Subcutaneous adipose tissue (tissue), 4 donors: ENCODE results near the gene GLRX3. TPM values are rescaled to one million over a fixed set of nuclear protein-coding genes. Genes with fewer than 3 reads are reported as not detected.

Experiments used
- total RNA-seq, 4 donors: library from RNA; depleted of rRNA; stranded (reverse); fragments of >200 nt; gene quantifications; one replicate each; pipeline ENCODE4 v1.1.0, GENCODE V29; 2016
- TF ChIP-seq, protein P1 (sequence below): fragments of 450-650 bp; IDR thresholded peaks from one replicate; pipeline ENCODE4 v1.5.1; 2016; ENCODE audit warnings: low read depth, mild to moderate bottlenecking, control low read depth, antibody characterized with exemption, moderate library complexity

The GLRX3 gene
- total RNA-seq, 4 donors from 2014 or later: 39.0 to 58.0 (median 45.1) TPM

DNA sequence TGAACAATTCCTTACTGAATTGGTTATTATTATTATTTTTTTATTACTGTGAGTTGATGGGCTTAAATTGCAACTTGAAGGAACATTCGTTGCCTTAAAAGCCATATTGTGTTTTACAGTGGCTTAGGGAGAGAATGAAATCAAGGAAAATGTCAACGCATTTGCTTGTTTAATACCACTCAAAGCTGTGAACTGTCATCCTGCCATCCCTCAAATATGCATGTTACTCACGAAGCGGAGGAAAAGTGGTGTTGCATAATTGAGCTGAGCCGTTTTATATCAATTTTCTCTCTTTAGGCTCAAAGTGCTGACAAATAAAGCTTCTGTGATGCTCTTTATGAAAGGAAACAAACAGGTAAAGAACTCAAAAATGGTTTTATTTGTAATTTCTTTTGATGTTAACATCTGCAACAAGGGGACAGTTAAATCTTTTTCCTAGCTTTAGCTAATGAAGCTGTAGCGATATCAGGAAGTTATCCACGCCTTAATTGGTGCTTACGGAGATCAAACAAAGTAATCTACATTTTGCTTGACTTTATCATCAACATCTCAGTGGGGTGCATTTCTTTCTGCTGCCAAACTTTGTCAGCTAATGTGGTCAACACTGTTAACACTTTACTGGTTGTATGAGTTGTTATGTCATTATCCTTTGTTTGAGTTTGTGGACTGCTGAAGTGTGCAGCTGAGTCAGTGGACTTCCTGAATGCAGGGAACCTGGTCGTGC is 33.1 kb downstream of the GLRX3 start:
- TF ChIP-seq, protein P1, sequence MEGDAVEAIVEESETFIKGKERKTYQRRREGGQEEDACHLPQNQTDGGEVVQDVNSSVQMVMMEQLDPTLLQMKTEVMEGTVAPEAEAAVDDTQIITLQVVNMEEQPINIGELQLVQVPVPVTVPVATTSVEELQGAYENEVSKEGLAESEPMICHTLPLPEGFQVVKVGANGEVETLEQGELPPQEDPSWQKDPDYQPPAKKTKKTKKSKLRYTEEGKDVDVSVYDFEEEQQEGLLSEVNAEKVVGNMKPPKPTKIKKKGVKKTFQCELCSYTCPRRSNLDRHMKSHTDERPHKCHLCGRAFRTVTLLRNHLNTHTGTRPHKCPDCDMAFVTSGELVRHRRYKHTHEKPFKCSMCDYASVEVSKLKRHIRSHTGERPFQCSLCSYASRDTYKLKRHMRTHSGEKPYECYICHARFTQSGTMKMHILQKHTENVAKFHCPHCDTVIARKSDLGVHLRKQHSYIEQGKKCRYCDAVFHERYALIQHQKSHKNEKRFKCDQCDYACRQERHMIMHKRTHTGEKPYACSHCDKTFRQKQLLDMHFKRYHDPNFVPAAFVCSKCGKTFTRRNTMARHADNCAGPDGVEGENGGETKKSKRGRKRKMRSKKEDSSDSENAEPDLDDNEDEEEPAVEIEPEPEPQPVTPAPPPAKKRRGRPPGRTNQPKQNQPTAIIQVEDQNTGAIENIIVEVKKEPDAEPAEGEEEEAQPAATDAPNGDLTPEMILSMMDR: no peak

DNA sequence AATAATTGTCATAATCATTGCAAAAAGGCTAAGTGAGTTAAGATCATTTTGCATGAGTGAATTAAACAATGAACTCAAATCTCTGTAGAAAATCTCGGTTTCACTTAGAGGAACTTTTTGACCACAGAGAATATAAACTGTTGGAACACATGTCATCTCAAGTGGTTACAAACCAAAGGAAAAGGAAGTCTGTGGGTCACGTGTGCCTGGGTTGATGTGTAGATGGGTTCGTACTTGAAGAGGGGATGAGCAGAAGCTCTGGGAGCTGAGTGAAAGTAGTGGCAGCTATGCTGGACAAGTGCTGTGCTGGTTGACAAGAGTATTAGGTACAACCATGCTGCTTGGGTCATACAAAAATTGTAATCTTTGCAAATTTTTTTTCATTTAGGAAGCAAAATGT is 35.0 kb downstream of the GLRX3 start:
- TF ChIP-seq, protein P1: no peak

DNA sequence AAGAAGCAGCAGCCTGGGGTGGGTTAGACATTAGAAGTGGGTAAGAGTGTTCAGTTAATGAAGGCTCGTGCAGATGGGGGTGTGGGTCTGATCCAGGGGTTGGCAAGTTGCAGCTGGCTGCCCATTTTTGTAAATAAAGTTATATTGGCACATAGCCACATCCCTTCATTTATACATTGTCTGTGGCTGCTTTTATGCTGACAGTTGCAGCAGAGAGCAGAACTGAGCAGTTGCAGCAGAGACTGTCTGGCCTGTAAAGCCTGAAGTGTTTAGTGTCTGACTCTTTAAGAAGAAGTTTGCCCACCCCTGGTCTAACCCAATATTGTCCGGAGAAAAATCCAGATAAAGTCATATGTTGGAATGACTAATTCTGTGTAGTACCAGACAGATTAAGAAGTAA is 38.1 kb downstream of the GLRX3 start:
- TF ChIP-seq, protein P1: no peak

DNA sequence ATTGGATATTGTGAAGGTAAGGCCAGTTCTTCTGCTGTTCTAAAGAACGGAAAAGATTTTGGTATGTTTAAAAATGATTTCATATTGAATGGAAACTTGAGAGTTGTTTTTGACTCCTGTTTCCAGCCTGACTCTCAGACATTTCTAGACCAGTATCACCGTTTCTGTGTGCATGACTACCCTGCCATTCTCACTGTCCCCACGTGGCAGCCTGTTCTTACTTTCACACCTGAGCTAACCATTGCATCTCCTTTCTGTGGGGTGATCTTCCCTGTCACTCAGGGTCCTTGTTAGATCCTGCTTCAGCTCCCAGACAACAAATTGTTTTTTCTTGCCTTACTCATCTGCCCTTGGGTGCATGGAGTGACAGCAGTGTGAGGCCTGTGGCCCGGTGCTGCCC is 38.9 kb downstream of the GLRX3 start:
- TF ChIP-seq, protein P1: no peak

DNA sequence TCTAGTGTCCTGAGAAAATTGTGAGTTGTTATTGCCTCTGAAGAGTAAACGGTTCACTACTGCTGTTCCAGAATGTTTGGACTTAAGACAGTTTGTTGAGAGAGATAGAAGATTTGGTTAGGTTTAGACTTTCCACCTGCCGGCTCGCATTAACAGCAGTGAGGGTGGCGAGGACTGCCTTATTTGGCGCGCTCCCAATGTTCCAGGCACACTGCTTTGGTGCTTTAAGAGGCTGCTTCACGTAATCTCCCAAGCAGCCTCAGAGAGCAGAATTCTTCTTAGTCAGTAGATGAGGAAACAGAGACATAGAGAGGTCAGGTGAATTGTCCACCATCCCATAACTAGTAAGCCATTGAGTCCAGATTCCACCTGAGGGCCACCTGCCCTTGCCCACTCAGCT is 41.1 kb downstream of the GLRX3 start:
- TF ChIP-seq, protein P1: no peak

DNA sequence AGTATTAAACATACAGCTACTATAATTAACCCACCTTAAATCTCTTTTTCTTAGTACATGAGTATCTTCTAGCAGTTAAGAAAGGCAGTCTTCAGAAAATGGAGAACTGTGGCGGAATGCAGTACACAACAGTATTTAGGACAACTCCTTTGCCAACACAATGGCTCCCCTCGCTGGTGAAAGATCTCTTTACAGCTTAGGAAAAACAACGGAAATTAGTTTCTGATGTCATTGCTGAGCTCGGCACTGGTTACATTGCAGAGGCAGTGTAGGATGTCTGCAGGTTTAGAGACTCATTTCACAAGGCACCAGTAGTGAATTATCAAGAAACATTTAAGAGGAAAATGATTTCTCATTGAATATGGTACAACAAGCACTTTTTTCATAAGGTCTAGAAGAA is 43.4 kb downstream of the GLRX3 start:
- TF ChIP-seq, protein P1: no peak

DNA sequence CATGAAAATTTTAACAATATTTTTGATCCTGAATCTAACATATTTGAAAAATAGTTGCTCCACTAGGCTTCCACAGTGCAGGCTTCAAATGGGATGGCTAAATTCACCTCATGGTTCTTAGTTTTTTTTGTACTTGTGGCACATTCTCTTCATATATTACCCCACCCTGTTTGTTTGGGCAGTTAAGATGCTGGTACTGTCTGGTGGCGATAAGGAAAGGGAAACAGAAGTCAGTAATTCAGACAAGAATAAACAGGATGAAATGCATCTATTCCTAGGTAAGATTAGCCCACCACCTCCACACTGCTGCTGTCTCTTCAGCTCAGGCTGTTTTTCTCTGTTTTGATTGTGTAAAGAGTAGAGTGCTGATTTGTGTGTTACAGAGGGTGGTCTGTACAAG is 44.2 kb downstream of the GLRX3 start:
- TF ChIP-seq, protein P1: no peak
